HG03097 (cell line): ENCODE measurements around the gene CNTNAP2.
"Not testable (repeated sequence)": the region's sequence is repeated elsewhere in the genome, so short reads cannot be mapped to it uniquely, and the experiment has no call there.

ENCODE experiments used
- ATAC-seq: cut with Tn5 transposase; IDR thresholded peaks from one replicate; pipeline ENCODE4 v1.9.1; 2021; ENCODE audit not compliant: unreplicated experiment, low FRiP score

The CNTNAP2 gene

DNA sequence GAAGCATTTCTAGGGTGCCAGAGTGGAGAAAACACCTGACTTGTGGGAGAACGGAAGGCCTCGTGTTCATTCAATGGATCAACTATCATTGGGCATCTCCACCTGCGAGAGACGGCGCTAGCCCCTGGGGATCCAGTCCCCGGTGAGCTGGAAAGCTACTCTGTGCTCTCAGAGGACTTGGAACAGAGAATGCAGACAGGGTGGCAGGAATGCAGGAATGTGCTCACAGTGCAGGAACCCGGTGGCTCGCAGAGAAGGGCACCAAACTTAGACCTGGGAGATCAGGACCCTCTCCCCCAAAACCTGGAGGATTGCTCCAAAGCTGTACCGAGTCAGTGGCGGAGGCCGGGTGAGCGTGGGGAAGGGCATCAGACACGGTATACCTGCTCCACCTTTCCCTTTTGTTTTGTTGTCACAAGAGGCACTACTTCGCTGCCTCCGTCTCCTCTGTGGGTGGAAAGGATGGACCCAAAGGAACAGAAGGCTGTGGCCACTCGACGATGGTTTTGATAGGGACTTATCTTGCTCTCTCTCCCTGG, 1905.0 kb downstream of the CNTNAP2 start:
- no peak for ATAC-seq

DNA sequence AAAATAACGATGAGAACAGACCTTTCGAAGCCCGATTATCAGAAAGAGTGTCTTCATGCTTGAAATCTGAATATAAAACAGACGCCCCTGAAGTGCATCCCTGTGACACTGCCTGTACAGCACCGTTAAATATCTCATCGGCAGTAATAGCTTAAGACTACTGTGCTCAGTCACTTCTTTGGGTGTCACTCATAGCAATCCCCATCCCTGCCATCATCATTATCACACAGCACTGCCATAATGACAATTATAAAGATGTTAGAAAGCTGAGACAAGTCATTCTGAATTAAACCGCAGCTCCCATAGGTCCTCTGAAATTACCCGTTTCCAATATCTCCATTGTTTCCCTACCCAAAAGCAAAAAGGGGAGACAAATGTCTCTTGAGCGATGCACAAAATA, 1906.2 kb downstream of the CNTNAP2 start:
- ATAC-seq: no peak

DNA sequence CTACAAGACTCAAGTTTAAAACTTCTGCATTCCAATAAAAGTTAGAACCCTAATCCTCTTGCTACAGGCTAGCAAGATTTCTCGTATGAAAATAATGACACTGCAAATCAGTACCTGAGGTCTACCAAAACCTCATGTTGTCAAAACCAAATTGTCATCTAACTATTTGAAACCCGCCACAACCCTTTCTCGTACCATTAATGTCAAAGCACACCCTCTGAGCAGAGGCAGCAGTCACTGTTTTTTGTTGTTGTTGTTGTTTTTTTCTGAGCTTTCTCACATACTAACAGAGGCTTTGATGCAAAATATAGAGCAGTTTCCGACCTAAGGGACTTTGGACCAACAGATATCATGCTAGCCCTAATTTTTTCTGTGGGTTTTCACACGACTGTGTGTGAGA, 1910.1 kb downstream of the CNTNAP2 start:
- ATAC-seq: no peak

DNA sequence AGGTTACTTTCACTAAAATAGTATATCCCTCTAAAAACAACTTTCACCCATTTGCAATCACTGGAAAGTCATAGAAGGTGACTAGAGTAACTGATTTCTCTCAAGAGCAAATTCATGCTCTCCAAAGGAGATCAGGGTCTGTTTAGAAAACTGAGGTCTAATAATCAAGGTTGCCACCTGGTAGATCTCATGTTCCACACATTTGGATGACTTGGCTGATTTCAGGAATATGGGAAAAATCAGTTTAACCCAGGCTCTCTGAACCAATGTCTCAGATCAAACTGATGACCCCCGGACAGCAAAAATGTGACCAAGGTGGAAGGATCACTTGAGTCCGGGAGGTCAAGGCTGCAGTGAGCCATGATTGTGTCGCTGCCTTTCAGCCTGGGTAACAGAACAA, 1911.6 kb downstream of the CNTNAP2 start:
- no peak for ATAC-seq

DNA sequence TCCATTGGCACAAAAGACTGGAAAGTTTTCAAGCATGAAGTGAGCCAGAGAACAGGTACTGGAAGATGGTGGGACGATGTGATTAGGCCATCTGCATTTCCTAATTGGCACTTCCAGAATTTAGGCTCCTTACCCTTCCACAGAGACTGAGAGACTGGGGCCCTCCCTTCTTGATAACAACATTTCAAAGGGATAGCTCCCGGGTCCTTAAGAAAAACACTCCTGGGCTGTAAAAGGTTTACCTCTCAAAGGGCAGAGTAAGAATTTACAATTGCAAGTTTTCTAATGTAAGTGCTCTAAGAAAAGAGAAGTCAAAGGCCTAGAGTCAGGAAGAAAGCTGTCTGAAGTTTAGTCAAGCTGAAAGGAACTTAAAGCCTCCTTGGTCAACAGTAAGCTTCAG, 1914.4 kb downstream of the CNTNAP2 start:
- ATAC-seq: no peak

DNA sequence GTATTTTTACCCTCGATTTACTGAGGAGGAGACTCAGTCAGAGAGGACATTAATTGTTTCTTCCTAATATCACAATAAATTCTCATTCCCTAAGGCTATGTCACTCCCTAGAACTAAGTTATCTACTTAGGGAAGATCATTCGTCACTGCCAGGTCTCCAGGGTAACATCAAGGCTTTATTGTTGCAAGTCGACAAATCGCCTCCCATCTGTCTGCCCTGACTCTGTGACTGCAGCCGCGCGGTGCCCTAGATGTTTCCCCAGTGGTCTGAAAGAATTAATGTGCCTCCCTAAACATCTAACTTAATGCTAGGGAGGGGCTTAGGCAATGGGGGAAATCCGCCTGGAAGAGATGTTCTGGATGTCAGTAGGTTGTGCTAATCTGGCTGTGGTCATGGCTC, 1915.2 kb downstream of the CNTNAP2 start:
- no peak for ATAC-seq

DNA sequence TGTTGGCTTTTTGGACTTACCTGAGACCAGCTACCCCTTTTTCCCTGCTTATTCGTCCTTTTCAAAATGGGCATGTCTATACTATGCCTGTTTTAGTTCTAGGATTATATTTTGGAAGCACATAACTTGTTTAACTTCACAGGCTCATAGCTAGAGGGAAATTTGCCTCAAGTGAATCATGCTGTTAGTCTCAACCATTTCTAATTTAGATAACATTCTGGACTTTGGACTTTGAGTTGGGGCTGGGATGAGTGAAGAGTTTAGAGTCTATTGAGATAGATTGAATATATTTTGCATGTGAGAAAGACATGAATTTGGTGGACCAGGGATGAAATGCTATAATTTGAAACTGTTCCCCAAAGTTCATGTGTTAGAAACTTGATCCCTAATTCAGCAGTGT, 1919.3 kb downstream of the CNTNAP2 start:
- ATAC-seq: no peak

DNA sequence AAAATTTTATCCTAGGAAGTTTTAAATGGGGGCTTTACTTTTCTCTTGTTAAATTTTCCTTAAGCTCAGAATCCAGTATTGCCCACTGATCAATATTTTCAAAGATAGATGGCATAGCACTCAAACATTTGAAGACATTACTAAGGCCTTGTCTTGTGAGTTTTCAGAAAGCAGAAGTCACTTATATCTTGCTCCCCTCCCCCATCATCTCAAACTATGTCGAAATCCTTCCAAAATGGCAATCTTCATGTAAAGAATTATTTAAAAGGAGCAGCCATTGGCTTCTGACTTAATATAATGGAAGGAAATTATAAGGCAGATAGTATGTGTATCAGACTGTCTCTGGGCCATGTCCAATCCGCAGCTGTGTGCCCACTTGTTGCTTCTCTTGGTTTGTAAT, 1920.4 kb downstream of the CNTNAP2 start:
- ATAC-seq: no peak

DNA sequence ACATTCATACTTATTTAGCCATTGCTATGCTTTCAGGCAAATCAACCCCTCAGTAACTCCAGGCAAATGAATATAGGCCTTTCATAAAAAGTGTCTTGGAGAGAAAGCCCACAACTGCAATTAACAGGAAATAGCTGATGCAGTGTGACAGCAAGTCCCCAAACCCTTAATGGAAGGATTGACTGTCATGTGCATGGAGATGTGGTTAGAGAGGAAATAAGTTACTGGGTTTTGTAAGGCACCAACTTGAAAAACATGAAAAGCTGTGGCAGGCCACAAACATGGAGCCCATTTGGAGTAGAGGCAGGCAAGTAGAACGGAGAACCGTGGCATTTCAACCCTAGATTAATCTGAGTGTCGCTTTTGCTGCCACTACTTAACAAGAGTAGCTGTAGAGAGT, 1924.6 kb downstream of the CNTNAP2 start:
- no peak for ATAC-seq

DNA sequence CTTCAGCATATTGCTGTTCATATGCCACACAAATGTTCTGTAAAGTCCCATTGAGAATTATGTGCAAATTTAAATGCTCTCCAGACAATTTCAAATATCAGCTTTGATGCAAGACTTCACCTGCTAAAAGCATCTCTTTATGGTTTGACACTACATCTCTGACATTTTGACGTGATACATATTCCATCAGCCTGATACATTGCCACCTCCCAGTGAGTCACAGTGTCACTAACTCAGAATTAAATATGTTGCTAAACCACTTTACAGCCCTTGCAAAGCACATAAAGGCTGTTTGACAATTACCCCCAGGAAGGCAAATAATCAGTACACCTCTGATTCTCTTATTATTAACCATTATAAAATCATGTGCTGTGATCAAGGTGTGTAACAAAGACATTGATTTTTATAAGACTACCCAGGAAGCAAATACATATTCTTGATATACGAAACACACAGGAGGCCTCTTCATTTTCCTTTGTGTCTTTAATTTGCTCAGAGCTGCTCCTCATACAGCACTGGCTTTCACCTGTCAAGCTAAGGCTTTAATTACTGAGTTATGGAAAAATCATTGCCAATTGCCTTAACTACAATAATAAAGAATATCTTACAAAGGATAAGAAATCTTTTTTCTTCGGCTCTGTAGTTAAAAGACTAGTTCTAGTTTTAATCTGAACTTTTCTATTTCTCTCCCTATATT, 1926.5 kb downstream of the CNTNAP2 start:
- no peak for ATAC-seq

DNA sequence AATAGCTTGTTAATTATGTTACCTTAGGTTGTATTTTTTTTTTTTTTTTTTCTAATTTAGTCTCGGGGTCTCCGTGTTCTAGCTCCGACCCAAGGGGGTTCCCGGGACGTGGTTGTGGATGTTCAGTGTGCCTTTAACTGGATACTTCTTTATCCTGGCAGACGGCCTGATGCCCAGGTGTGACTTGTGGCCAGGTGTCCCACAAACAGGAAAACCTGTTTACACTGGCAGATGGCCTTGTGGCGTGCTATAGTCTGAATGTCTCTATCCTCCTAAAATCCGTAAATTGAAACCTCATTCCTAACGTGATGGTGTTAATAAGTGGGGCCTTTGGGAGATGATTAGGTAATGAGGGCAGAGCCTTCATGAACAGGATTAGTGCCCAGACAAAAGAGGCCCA, 1927.6 kb downstream of the CNTNAP2 start:
- ATAC-seq: no peak

DNA sequence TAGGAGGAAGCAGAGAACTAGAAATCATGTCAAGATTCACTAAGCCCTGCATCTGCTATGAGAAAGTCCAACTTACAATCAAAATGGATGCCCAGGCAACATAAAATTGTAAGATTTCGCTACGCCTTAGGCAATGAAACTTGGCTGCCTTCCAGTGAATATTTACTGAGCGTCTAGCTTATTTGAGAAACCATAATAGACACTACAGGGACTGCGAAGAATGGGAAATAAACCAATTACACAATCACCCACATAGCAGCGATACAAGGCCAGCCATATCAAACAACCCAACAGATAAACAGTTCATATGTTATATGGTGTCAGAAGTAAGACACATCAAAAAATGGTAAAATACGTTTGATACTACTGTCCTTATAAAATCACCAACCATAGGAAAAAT, 1928.9 kb downstream of the CNTNAP2 start:
- no peak for ATAC-seq

DNA sequence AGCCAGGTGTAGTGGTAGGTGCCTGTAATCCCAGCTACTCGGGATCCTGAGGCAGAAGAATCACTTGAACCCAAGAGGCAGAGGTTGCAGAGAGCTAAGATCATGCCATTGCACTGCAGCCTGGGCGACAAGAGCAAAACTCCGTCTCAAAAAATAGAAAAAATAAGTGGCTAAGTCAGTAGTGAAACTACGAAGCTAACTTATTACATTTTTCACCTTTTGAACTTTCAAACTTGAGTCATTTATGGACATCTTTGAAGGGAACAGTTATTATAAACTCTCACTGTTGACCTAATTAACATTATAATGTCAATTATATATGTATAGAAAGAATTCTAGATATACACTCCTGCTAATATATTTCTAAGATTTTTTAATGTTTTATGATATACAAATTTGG, 1932.5 kb downstream of the CNTNAP2 start:
- no peak for ATAC-seq

DNA sequence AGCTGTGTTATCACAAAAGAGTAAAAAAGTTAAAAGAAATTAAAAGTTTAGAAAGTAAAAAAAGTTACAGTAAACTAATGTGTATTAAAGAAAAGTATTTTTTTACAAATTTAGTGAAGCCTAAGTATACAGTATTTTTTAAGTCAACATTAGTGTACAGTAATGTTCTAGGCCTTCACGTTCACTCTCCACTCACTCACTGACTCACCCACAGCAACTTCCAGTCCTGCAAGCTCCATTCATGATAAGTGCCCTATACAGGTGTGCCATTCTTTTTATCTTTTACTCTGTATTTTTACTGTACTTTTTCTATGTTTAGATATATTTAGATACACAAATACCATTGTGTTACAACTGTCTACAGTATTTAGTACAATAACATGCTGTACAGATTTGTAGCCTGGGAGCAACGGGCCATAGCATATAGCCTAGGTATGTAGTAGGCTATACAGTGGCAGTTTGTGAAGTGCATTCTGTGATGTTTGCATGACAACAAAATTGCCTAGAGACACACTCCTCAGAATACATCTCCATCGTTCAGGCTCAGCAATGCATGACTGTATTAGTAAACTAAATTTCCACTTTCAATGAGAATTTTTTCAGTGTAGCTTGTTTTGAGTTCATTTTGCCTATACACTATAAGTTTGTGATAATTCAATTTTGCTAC, 1934.0 kb downstream of the CNTNAP2 start:
- ATAC-seq: no peak

DNA sequence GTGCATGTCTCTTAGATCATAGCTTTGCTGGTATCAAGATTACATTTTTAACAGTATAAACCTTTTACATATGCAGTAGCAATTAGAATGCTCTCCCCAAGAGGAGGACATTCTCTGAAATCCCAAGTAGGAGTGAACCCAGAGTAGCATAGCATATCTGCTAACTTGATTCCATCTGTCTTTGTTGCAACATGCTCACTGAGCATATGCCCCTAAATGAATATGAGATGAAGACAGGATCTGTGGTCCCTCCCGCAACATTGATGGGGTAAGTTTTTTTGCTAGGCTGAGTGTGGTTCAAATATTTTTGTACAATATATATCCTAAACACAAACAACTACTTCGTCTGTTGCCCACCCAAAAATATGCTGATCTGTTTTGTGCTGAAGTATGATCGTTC, 1939.8 kb downstream of the CNTNAP2 start:
- no peak for ATAC-seq

DNA sequence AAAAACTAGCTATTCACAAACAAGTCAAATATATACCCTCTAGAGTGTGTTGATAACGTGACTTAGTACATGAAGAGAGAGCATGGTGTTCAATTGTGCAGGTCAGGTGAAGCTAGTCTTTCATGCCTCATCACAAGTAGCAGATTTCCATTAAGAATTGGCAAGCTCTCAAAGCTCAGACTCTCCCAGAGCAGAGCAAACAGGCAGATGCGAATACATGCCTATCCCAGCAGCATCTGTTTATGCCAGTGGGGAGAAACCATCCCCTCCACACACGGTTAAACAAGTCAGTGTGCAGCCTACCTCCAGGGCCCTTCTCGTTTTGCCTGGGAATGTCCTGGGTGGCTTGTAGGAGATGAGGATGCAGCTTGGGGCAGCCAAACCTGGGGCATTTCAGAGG, 1941.5 kb downstream of the CNTNAP2 start:
- no peak for ATAC-seq

DNA sequence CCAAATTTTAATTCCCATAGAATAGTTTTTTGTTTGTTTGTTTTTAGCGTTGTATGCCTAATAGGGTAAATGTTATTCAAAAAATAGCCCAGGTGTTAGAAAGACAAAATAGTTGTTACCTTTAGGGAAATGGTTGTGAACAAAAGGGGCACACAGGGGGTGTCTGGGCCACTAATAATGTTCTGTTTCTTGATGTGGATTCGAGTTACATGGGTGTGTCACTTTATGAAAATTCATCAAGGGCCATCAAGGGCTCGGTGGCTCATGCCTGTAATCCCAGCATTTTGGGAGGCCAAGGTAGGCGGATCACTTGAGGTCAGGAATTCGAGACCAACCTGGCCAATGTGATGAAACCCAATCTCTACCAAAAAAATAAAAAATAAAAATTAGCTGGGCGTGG, 1942.2 kb downstream of the CNTNAP2 start:
- no peak for ATAC-seq

DNA sequence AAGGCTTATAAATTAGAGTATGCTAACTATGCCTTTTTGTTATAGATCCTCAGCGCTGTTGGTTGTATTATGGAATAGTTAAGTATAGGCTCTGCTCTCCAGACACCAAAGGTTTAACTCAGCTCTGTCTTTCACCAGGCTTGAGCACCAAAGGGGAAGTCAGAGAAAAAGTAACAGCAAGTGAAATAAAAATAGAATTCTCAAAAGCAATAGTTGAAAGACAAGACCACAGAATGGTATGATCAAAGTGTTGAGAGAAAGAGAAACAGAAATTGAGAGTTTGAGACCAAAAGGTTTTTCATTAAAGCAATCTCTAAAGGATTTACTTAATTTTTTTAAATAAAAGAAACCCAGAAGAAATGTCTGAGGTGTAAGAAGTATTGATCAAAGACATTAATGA, 1944.1 kb downstream of the CNTNAP2 start:
- peak; percentile 94 for ATAC-seq

DNA sequence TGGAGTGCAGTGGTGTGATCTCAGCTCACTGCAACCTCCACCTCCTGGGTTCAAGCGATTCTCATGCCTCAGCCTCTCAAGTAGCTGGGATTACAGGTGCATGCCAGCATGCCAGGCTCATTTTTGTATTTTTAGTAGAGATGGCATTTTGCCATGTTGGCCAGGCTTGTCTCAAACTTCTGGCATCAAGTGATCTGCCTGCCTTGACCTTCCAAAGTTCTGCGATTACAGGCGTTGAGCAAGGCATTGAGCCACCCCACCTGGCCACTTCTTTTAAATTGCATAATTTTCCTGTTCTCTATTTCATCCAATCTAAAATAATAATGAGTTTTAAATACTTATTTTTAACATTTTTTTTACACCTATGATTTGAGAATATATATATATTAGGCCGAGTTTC, 1961.5 kb downstream of the CNTNAP2 start:
- ATAC-seq: not testable (repeated sequence)

DNA sequence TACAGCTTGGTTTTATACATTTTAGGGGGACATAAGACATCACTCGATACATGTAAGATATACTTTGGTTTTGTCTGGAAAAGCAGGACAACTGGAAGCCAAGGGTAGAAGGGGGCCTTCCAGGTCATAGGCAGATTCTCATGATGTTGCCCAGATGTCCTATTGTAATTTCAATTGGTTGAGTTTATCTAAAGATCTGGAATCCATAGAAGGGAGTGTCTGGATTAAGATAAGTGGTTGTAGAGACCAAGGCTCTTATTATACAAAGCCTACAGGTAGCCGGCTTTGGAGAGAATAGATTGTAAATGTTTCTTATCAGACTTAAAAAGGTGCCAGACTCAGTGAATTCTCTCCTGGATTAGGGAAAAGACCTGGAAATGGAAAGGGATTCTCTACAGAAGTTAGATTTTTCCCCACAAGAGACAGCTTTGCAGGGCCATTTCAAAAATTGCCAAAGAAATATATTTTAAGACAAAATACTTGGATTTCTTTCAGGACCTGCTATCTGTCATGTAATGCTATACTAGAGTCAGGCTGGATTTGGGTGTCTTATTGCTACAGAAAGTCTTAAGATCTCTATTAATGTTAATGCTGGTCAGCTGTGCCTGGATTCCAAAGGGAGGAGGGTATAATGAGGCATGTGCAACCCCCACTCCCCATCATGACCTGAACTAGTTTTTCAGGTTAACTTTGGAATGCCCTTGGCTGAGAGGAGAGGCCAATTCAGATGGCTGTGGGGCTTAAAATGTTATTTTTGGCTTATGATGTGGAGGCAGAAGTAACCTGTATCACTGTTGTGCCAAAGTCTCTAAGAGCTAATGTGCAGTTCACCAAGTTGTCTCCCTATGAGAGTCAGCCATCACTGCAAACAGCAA, 1962.8 kb downstream of the CNTNAP2 start:
- no peak for ATAC-seq

DNA sequence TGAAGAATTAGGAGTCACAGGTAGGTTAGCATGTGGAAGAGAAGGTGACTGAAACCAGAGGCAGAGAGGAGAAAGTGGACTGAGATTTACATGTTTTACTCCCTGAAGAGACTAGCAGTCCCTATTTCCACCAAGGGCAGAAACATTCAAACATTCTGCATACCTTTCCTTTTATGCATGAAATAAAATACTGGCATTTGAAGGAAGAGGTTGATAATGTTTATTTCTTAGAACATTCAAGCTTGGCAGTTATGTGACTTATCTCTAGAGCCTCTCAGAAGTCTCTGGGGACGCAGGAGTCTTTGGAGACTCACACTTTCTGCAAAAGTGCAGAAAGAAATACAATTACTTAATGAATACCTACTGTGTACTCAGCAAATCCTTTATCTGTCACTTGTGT, 1966.8 kb downstream of the CNTNAP2 start:
- no peak for ATAC-seq
